Neuronal stem cell (in vitro differentiated cells): ENCODE results near the gene LDHD.

Source experiments
- DNase-seq: peaks from one replicate; pipeline ENCODE4 v3.0.0-alpha.2; 2013; ENCODE audit warnings: low spot score
- H2AFZ ChIP-seq: one replicate; pipeline ENCODE4 v1.6.1; 2013; ENCODE audit warnings: mild to moderate bottlenecking, low read length, inconsistent platforms
- H2AK5ac ChIP-seq: 2 replicates; pipeline ENCODE4 v1.6.1; 2013; ENCODE audit warnings: low read depth, mild to moderate bottlenecking, inconsistent platforms, low read length, moderate library complexity, mixed read lengths
- H2BK120ac ChIP-seq: 2 replicates; pipeline ENCODE4 v1.6.1; 2013; ENCODE audit warnings: low read depth, mild to moderate bottlenecking, inconsistent platforms, low read length, moderate library complexity, mixed read lengths
- H2BK12ac ChIP-seq: one replicate; pipeline ENCODE4 v1.6.1; 2013; ENCODE audit warnings: low read length, inconsistent platforms
- H2BK15ac ChIP-seq: 2 replicates; pipeline ENCODE4 v1.6.1; 2013; ENCODE audit warnings: mild to moderate bottlenecking, low read length, inconsistent platforms, mixed read lengths
- H2BK5ac ChIP-seq: one replicate; pipeline ENCODE4 v1.6.1; 2013; ENCODE audit warnings: inconsistent platforms, mild to moderate bottlenecking, low read length, moderate library complexity
- H3K14ac ChIP-seq: one replicate; pipeline ENCODE4 v1.6.1; 2013; ENCODE audit warnings: low read length, inconsistent platforms
- H3K18ac ChIP-seq: 2 replicates; pipeline ENCODE4 v1.6.1; 2013; ENCODE audit warnings: low read length, inconsistent platforms
- H3K23ac ChIP-seq: 2 replicates; pipeline ENCODE4 v1.6.1; 2013; ENCODE audit warnings: low read depth, mild to moderate bottlenecking, mixed read lengths, low read length, inconsistent platforms; ENCODE audit not compliant: poor library complexity
- H3K27ac ChIP-seq: replicated peaks from 3 replicates; pipeline ENCODE4 v1.5.1; 2013; ENCODE audit warnings: low read length, inconsistent platforms
- H3K27me3 ChIP-seq, 3 experiments: 2 replicates each; pipeline ENCODE4 v1.6.1; 2013; ENCODE audit warnings: low read length in 3 of 3, mild to moderate bottlenecking in 2 of 3, inconsistent platforms in 1 of 3, low read depth in 1 of 3, mixed read lengths in 1 of 3, moderate library complexity in 1 of 3; ENCODE audit not compliant: control insufficient read depth in 3 of 3, insufficient read depth in 3 of 3
- H3K36me3 ChIP-seq, 2 donors: replicated peaks in 1 of 2; 2 replicates each; pipeline ENCODE4 v1.6.1; 2013; ENCODE audit warnings: low read length in 2 of 2; ENCODE audit not compliant: control insufficient read depth in 2 of 2, insufficient read depth in 2 of 2
- H3K4ac ChIP-seq: 2 replicates; pipeline ENCODE4 v1.6.1; 2013; ENCODE audit warnings: inconsistent platforms, mild to moderate bottlenecking, low read length, moderate library complexity
- H3K4me1 ChIP-seq, 2 donors: 1 replicate in 1 of 2; 2 replicates in 1 of 2; pipeline ENCODE4 v1.6.1; 2013; ENCODE audit warnings: low read length in 2 of 2, low read depth in 1 of 2; ENCODE audit not compliant: control insufficient read depth in 2 of 2, insufficient read depth in 1 of 2
- H3K4me2 ChIP-seq: one replicate; pipeline ENCODE4 v1.6.1; 2013; ENCODE audit warnings: mild to moderate bottlenecking, low read length, inconsistent platforms; ENCODE audit not compliant: insufficient read depth, poor library complexity, severe bottlenecking
- H3K4me3 ChIP-seq, 2 donors: 2 replicates each; pipeline ENCODE4 v1.5.1; 2013; ENCODE audit warnings: low read length in 2 of 2, mild to moderate bottlenecking in 2 of 2, inconsistent platforms in 1 of 2, moderate library complexity in 1 of 2
- H3K79me1 ChIP-seq: one replicate; pipeline ENCODE4 v1.6.1; 2013; ENCODE audit warnings: low read depth, mild to moderate bottlenecking, inconsistent platforms, low read length, moderate library complexity
- H3K9ac ChIP-seq: one replicate; pipeline ENCODE4 v1.6.1; 2013; ENCODE audit warnings: mild to moderate bottlenecking, low read depth, low read length, inconsistent platforms; ENCODE audit not compliant: poor library complexity
- H3K9me3 ChIP-seq, 2 donors: replicated peaks in 1 of 2; 2 replicates each; pipeline versions ENCODE3 to v1.6.1; 2013; ENCODE audit warnings: low read length in 2 of 2, mild to moderate bottlenecking in 2 of 2, inconsistent platforms in 1 of 2, low read depth in 1 of 2, mixed read lengths in 1 of 2, moderate library complexity in 1 of 2; ENCODE audit not compliant: control insufficient read depth in 2 of 2, insufficient read depth in 1 of 2
- H4K8ac ChIP-seq: one replicate; pipeline ENCODE4 v1.6.1; 2013; ENCODE audit warnings: low read depth, mild to moderate bottlenecking, inconsistent platforms, low read length, moderate library complexity
- H4K91ac ChIP-seq: one replicate; pipeline ENCODE4 v1.6.1; 2013; ENCODE audit warnings: low read length, low read depth, mild to moderate bottlenecking, inconsistent platforms; ENCODE audit not compliant: poor library complexity
- WGBS, 2 donors: extraction: QIAGEN DNeasy Blood & Tissue Kit; methylation state at CpG; one replicate each; pipeline ENCODE4 v1.1.7; 2013; ENCODE audit warnings: missing lambda C conversion rate in 2 of 2, mixed read lengths in 1 of 2; ENCODE audit not compliant: insufficient read length in 2 of 2, insufficient replicate concordance in 1 of 2; ENCODE audit errors: extremely low coverage in 2 of 2; 5-methylcytosine and 5-hydroxymethylcytosine counted together

LDHD gene

DNA sequence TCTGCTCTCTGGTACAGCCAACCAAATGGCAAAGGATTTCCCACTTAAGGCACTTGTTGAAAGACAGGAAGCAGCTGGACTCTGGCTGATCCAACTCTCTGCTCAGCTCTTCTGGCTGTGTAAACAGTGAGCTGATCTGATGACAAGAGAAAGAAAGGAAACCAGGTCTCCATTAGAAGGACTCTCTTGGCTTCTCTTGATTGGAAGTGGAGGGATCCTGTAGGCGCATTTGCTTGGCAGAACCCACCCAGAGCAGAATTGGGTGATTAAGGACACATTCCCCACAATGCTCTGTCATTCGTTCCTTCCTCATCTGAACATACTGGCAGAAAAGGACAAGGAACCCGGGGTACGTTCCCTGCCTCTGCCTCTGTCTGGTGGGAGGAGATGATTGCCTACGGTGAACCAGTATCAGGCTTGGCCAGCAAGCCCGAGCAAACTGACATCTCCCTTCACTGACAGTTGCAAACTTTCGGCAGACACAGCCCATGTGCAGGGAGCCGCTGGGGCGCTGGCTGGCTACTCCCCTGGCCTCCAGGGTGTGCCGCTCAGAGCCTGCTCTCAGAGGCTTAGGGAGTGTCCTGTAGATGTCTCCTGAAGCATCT lies 29.1 kb downstream of the LDHD start:
- no peak overlapping the region for H2BK15ac ChIP-seq
- H3K18ac ChIP-seq: no peak overlapping the region
- no peak overlapping the region for H4K8ac ChIP-seq
- H3K23ac ChIP-seq: no peak overlapping the region
- no peak overlapping the region for H3K27ac ChIP-seq
- no peak overlapping the region for H2AFZ ChIP-seq
- no peak overlapping the region for H2AK5ac ChIP-seq
- no peak overlapping the region for H2BK12ac ChIP-seq
- no peak overlapping the region for H3K9ac ChIP-seq
- WGBS, 2 donors: no CpG with 5 or more reads among the region's 10 CpGs
- no peaks in the 10 kb centered on the region for H3K27me3 ChIP-seq
- no peak overlapping the region for H3K4ac ChIP-seq
- no peak overlapping the region for H3K14ac ChIP-seq
- no peak overlapping the region for H3K4me2 ChIP-seq
- H3K4me1 ChIP-seq: peaks cover 4 to 10% of the 10 kb centered on the region in 2 donors
- no peaks in the 10 kb centered on the region for H3K9me3 ChIP-seq
- no peak for DNase-seq
- H4K91ac ChIP-seq: no peak overlapping the region
- peaks cover 4 to 8% of the 10 kb centered on the region in 2 donors for H3K36me3 ChIP-seq
- no peak overlapping the region for H3K4me3 ChIP-seq
- peaks cover 6% of the 10 kb centered on the region for H3K79me1 ChIP-seq
- no peak overlapping the region for H2BK120ac ChIP-seq
- H2BK5ac ChIP-seq: no peak overlapping the region

DNA sequence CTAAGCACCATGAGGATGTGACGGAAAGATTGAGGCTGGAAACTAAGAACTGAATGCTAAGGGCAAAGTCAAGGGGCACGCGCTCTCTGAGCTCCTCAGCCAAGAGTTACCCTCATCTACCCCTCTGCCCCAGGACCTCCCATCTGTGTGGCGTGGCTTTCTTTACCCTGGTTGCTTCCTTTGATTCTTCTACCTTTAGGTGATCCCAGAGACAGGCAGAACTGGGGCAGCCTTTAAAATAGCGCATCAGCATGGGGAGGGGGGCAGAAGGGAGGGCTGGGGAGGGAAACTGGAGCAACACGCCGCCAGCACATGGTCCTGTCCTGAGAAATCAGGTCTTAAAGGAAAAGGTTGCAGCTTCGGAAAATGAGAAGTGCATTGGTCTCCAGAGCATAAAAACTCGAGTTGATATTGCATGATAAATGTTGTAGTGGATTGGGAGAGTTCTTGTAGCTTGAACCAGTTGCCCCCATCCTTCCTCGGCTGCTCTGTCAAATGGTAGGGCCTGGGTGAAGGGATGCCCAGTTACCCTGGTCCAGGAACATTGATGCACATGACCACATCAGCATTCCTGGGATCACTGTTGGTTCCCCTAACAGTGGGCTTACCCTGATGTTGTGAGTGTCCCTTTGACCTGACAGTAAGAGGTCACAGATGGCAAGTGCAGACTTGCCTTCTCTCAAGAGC lies 29.7 kb downstream of the LDHD start:
- no peak for DNase-seq
- H3K4me3 ChIP-seq: no peak overlapping the region
- peaks cover 6% of the 10 kb centered on the region for H3K79me1 ChIP-seq
- H3K18ac ChIP-seq: no peak overlapping the region
- H2BK15ac ChIP-seq: no peak overlapping the region
- no peak overlapping the region for H2AFZ ChIP-seq
- no peak overlapping the region for H2BK12ac ChIP-seq
- no peak overlapping the region for H4K8ac ChIP-seq
- H3K27me3 ChIP-seq: no peaks in the 10 kb centered on the region
- no peak overlapping the region for H2BK120ac ChIP-seq
- H3K23ac ChIP-seq: no peak overlapping the region
- H3K4ac ChIP-seq: no peak overlapping the region
- H2BK5ac ChIP-seq: no peak overlapping the region
- H2AK5ac ChIP-seq: no peak overlapping the region
- no peak overlapping the region for H3K4me2 ChIP-seq
- H3K36me3 ChIP-seq: peaks cover 4 to 8% of the 10 kb centered on the region in 2 donors
- H3K9me3 ChIP-seq: no peaks in the 10 kb centered on the region
- H3K14ac ChIP-seq: no peak overlapping the region
- H3K9ac ChIP-seq: no peak overlapping the region
- H3K4me1 ChIP-seq: peaks cover 4 to 10% of the 10 kb centered on the region in 2 donors
- no CpG with 5 or more reads among the region's 10 CpGs for WGBS, 2 donors
- H3K27ac ChIP-seq: no peak overlapping the region
- H4K91ac ChIP-seq: no peak overlapping the region

DNA sequence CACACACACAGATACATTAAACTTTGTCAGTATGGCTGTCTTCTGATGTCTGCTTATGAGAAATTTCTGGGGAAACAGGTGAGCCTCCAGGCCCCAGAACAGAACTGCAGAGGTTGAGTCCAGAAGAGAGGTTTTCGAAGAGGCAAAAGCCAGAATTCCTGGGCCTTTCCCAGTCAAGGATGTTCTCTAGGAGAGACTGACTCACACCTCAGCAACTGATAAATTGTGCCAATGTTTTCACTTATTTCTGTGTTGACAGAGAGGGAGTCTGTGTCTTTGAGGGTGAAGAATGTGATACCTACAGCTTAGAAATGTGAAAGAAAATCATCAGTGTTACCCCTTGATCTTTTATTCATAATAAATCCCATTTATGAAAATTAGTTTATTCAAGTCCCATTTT lies 30.3 kb downstream of the LDHD start:
- Histone ChIP-seq H3K9me3 (no peaks in the 10 kb centered on the region), H3K9ac (no peak overlapping the region), H2AK5ac (no peak overlapping the region), H2AFZ (no peak overlapping the region), H2BK5ac (no peak overlapping the region), H2BK120ac (no peak overlapping the region), H4K91ac (no peak overlapping the region), H4K8ac (no peak overlapping the region), H3K79me1 (peaks cover 8% of the 10 kb centered on the region), H3K27ac (no peak overlapping the region), H2BK15ac (no peak overlapping the region), H3K4me3 (no peak overlapping the region), H3K14ac (no peak overlapping the region), H3K4me2 (no peak overlapping the region), H2BK12ac (no peak overlapping the region), H3K23ac (no peak overlapping the region), H3K4me1 (peaks cover 4 to 10% of the 10 kb centered on the region in 2 donors), H3K4ac (no peak overlapping the region), H3K18ac (no peak overlapping the region), H3K27me3 (no peaks in the 10 kb centered on the region), H3K36me3 (peaks cover 4 to 8% of the 10 kb centered on the region in 2 donors)
- WGBS, 2 donors: no CpG with 5 or more reads among the region's 1 CpG
- no peak for DNase-seq

DNA sequence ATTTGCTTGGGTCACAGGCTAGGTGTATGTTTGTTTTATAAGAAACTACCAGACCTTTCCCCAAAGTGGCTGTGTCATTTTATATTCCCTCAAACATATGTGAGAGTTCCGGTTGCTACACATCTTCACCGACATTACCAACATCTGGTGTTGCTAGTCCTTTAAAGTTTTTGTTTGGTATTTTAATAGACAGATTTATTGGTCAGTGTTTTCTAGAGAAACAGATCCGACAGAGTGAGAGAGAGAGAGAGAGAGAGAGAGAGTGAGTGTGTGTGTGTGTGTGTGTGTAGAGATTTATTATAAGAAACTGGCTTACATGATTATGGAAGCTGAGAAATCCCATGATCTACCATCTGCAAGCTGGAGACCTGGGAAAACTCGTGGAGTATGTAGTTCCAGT lies 31.0 kb downstream of the LDHD start:
- DNase-seq: no peak

More for the DNA sequence above, 31.0 kb downstream of the LDHD start:
- H3K14ac ChIP-seq: no peak overlapping the region
- no CpG with 5 or more reads among the region's 4 CpGs for WGBS, 2 donors
- H3K27me3 ChIP-seq: no peaks in the 10 kb centered on the region
- no peak overlapping the region for H3K9ac ChIP-seq
- no peak overlapping the region for H3K4me2 ChIP-seq
- H3K4ac ChIP-seq: no peak overlapping the region
- H2BK12ac ChIP-seq: no peak overlapping the region
- H2AK5ac ChIP-seq: no peak overlapping the region
- H2AFZ ChIP-seq: no peak overlapping the region
- no peak overlapping the region for H2BK5ac ChIP-seq
- H4K91ac ChIP-seq: no peak overlapping the region
- no peak overlapping the region for H3K27ac ChIP-seq
- no peak overlapping the region for H2BK120ac ChIP-seq
- no peak overlapping the region for H2BK15ac ChIP-seq
- no peak overlapping the region for H3K18ac ChIP-seq
- no peaks in the 10 kb centered on the region for H3K9me3 ChIP-seq
- H3K36me3 ChIP-seq: peaks cover 4 to 8% of the 10 kb centered on the region in 2 donors
- H3K79me1 ChIP-seq: peaks cover 10% of the 10 kb centered on the region
- peaks cover 4 to 12% of the 10 kb centered on the region in 2 donors for H3K4me1 ChIP-seq
- H4K8ac ChIP-seq: no peak overlapping the region
- no peak overlapping the region for H3K23ac ChIP-seq
- no peak overlapping the region for H3K4me3 ChIP-seq
